Spleen (tissue), 7 donors: ENCODE data around the gene NAA40.
A peak's percentile ranks its signal among the peaks of the same experiment; 100 is the strongest.

Experiments used
- CTCF ChIP-seq, 11 experiments: fragments of 200-600 bp in 7 of 11; fragments of 450-650 bp in 4 of 11; sonication (generic) in 4 of 11; IDR thresholded peaks in 8 of 11; conservative IDR thresholded peaks in 3 of 11; 1 replicate in 7 of 11; 2 replicates in 4 of 11; pipeline versions ENCODE4 v1.4.0 to v1.8.0; 2016 to 2021; ENCODE audit warnings: antibody characterized with exemption in 11 of 11, inconsistent platforms in 4 of 11, mild to moderate bottlenecking in 1 of 11
- POLR2AphosphoS5 ChIP-seq, 3 donors: sonication (generic); formaldehyde crosslinking; IDR thresholded peaks; one replicate each; pipeline ENCODE4 v1.5.1; 2017; ENCODE audit warnings: antibody characterized with exemption in 3 of 3
- donor health status: DM: no; HTN: no; CAD: no; lungs with moderate emphysema.
- donor health status: DM: no; HTN: no; CAD: no.
- donor health status: DM: no; HTN: no; CAD: no.

GRCh38 chr11:64001484-64002420 lies 63.0 kb downstream of the NAA40 start:
- no peak for TF ChIP-seq CTCF (IDR thresholded peaks at IDR 0.05 in 8 of 11, conservative IDR thresholded peaks at IDR 0.05 in 3 of 11)
- TF ChIP-seq POLR2AphosphoS5 (IDR thresholded peaks at IDR 0.05), result peak; percentile 62 to 81 (median 76)
